H9 (cell line): ENCODE measurements around the gene RABEP1. TPM values are rescaled to one million over a fixed set of nuclear protein-coding genes. Genes with fewer than 3 reads are reported as not detected.

Experiments
- DNase-seq: peaks from one replicate; pipeline ENCODE4 v3.0.0-alpha.2; 2017
- H2AFZ ChIP-seq: one replicate; pipeline ENCODE4 v1.6.1; 2013; ENCODE audit warnings: mild to moderate bottlenecking, low read length, control low read depth, moderate library complexity
- H2AK5ac ChIP-seq: 2 replicates; pipeline ENCODE4 v1.6.1; 2013; ENCODE audit warnings: low read length, control low read depth, mixed read lengths; ENCODE audit not compliant: insufficient read length
- H2BK120ac ChIP-seq: one replicate; pipeline ENCODE4 v1.6.1; 2013; ENCODE audit warnings: low read depth, mild to moderate bottlenecking, low read length, control low read depth, inconsistent platforms; ENCODE audit not compliant: poor library complexity, severe bottlenecking
- H2BK12ac ChIP-seq: 2 replicates; pipeline ENCODE4 v1.6.1; 2013; ENCODE audit warnings: low read length, control low read depth, mixed read lengths, low read depth; ENCODE audit not compliant: insufficient read length
- H2BK15ac ChIP-seq: 2 replicates; pipeline ENCODE4 v1.6.1; 2013; ENCODE audit warnings: low read depth, low read length, control low read depth
- H2BK20ac ChIP-seq: one replicate; pipeline ENCODE4 v1.6.1; 2013; ENCODE audit warnings: low read depth, mild to moderate bottlenecking, low read length, control low read depth, inconsistent platforms; ENCODE audit not compliant: poor library complexity, severe bottlenecking
- H2BK5ac ChIP-seq: 2 replicates; pipeline ENCODE4 v1.6.1; 2013; ENCODE audit warnings: low read length, control low read depth, mixed read lengths; ENCODE audit not compliant: insufficient read length
- H3K14ac ChIP-seq: 2 replicates; pipeline ENCODE4 v1.6.1; 2013; ENCODE audit warnings: low read length, control low read depth; ENCODE audit not compliant: insufficient read depth
- H3K18ac ChIP-seq: 2 replicates; pipeline ENCODE4 v1.6.1; 2013; ENCODE audit warnings: low read depth, mild to moderate bottlenecking, mixed read lengths, low read length, control low read depth; ENCODE audit not compliant: insufficient read length
- H3K23ac ChIP-seq: 2 replicates; pipeline ENCODE4 v1.6.1; 2013; ENCODE audit warnings: low read length, control low read depth, mixed read lengths, low read depth; ENCODE audit not compliant: insufficient read length
- H3K23me2 ChIP-seq: 2 replicates; pipeline ENCODE4 v1.6.1; 2013; ENCODE audit warnings: low read depth, mild to moderate bottlenecking, mixed read lengths, low read length, control low read depth; ENCODE audit not compliant: insufficient read length, poor library complexity, severe bottlenecking
- H3K27ac ChIP-seq: 2 replicates; pipeline ENCODE4 v1.5.1; 2013; ENCODE audit warnings: low read length, control low read depth, mixed read lengths, low read depth; ENCODE audit not compliant: insufficient read length
- H3K27me3 ChIP-seq: 2 replicates; pipeline ENCODE4 v1.6.1; 2013; ENCODE audit warnings: low read length, control low read depth, inconsistent platforms; ENCODE audit not compliant: insufficient read depth
- H3K4ac ChIP-seq: 2 replicates; pipeline ENCODE4 v1.6.1; 2013; ENCODE audit warnings: low read depth, mild to moderate bottlenecking, control low read depth, inconsistent platforms, low read length, moderate library complexity
- H3K4me1 ChIP-seq: 2 replicates; pipeline ENCODE4 v1.6.1; 2013; ENCODE audit warnings: low read length, control low read depth, inconsistent platforms; ENCODE audit not compliant: insufficient read depth
- H3K4me2 ChIP-seq: 2 replicates; pipeline ENCODE4 v1.6.1; 2013; ENCODE audit warnings: low read length, control low read depth, mixed read lengths; ENCODE audit not compliant: insufficient read length, insufficient read depth
- H3K56ac ChIP-seq: 2 replicates; pipeline ENCODE4 v1.6.1; 2013; ENCODE audit warnings: low read depth, mild to moderate bottlenecking, mixed read lengths, low read length, control low read depth; ENCODE audit not compliant: insufficient read length
- H3K79me1 ChIP-seq: 2 replicates; pipeline ENCODE4 v1.6.1; 2013; ENCODE audit warnings: low read depth, mild to moderate bottlenecking, moderate library complexity, low read length, control low read depth, inconsistent platforms; ENCODE audit not compliant: insufficient read depth, poor library complexity, severe bottlenecking
- H3K79me2 ChIP-seq: 2 replicates; pipeline ENCODE4 v1.6.1; 2013; ENCODE audit warnings: low read length, control low read depth, inconsistent platforms; ENCODE audit not compliant: insufficient read depth
- H3K9ac ChIP-seq: 2 replicates; pipeline ENCODE4 v1.6.1; 2013; ENCODE audit warnings: low read length, control low read depth, mixed read lengths; ENCODE audit not compliant: insufficient read length; ENCODE audit errors: extremely low read depth
- H3K9me3 ChIP-seq: one replicate; pipeline ENCODE4 v1.6.1; 2013; ENCODE audit warnings: low read depth, low read length, inconsistent platforms; ENCODE audit not compliant: control insufficient read depth
- H3T11ph ChIP-seq: one replicate; pipeline ENCODE4 v1.6.1; 2013; ENCODE audit warnings: mild to moderate bottlenecking, low read length, control low read depth, inconsistent platforms
- H4K20me1 ChIP-seq: one replicate; pipeline ENCODE4 v1.6.1; 2013; ENCODE audit not compliant: control insufficient read depth, insufficient read length, insufficient read depth
- H4K5ac ChIP-seq: 2 replicates; pipeline ENCODE4 v1.6.1; 2013; ENCODE audit warnings: low read depth, mild to moderate bottlenecking, mixed read lengths, low read length, control low read depth; ENCODE audit not compliant: insufficient read length
- H4K8ac ChIP-seq: replicated peaks from 2 replicates; pipeline ENCODE4 v1.6.1; 2013; ENCODE audit warnings: low read length, control low read depth, mixed read lengths, low read depth; ENCODE audit not compliant: insufficient read length
- H4K91ac ChIP-seq: 2 replicates; pipeline ENCODE4 v1.6.1; 2013; ENCODE audit warnings: low read depth, mild to moderate bottlenecking, moderate library complexity, mixed read lengths, low read length, control low read depth; ENCODE audit not compliant: insufficient read length
- H3K27ac Mint-ChIP-seq, 3 experiments: 2 replicates in 2 of 3; 3 replicates in 1 of 3; pipeline ENCODE4 v1.8.0; 2020 to 2021; ENCODE audit warnings: mixed read lengths in 3 of 3, mild to moderate bottlenecking in 1 of 3, moderate library complexity in 1 of 3
- H3K27me3 Mint-ChIP-seq: 2 replicates; pipeline ENCODE4 v1.8.0; 2021; ENCODE audit warnings: low read depth, mild to moderate bottlenecking, moderate library complexity, mixed read lengths
- H3K36me3 Mint-ChIP-seq, 3 experiments: 2 replicates in 2 of 3; 3 replicates in 1 of 3; pipeline ENCODE4 v1.8.0; 2020 to 2021; ENCODE audit warnings: low read depth in 3 of 3, mixed read lengths in 3 of 3; ENCODE audit not compliant: insufficient read depth in 1 of 3
- H3K4me1 Mint-ChIP-seq, 2 experiments: 2 replicates each; pipeline ENCODE4 v1.8.0; 2020; ENCODE audit warnings: mixed read lengths in 2 of 2
- H3K4me3 Mint-ChIP-seq, 2 experiments: 2 replicates in 1 of 2; 3 replicates in 1 of 2; pipeline ENCODE4 v1.8.0; 2020 to 2021; ENCODE audit warnings: mild to moderate bottlenecking in 2 of 2, mixed read lengths in 2 of 2, moderate library complexity in 1 of 2
- H3K9me3 Mint-ChIP-seq, 2 experiments: 2 replicates in 1 of 2; 3 replicates in 1 of 2; pipeline ENCODE4 v1.8.0; 2020; ENCODE audit warnings: mild to moderate bottlenecking in 2 of 2, mixed read lengths in 2 of 2, moderate library complexity in 1 of 2
- WGBS: extraction: QIAGEN DNeasy Blood & Tissue Kit; methylation state at CpG from one replicate; pipeline ENCODE4 v1.1.7; 2013; ENCODE audit warnings: missing lambda C conversion rate, low lambda C conversion rate, mixed read lengths; ENCODE audit not compliant: insufficient read length; ENCODE audit errors: extremely low coverage; 5-methylcytosine and 5-hydroxymethylcytosine counted together
- total RNA-seq: library from RNA; stranded (reverse); gene quantifications from 2 replicates; pipeline ENCODE4 v1.2.1, GENCODE V29; 2021
- TF ChIP-seq, protein P1 (sequence below): fragments of 200-600 bp; sonication (generic); conservative IDR thresholded peaks from 3 replicates; pipeline ENCODE4 v1.8.0; 2021; ENCODE audit warnings: antibody characterized with exemption, mild to moderate bottlenecking

RABEP1 gene
- total RNA-seq, 1 experiment from 2014 or later = 46.9 TPM

DNA sequence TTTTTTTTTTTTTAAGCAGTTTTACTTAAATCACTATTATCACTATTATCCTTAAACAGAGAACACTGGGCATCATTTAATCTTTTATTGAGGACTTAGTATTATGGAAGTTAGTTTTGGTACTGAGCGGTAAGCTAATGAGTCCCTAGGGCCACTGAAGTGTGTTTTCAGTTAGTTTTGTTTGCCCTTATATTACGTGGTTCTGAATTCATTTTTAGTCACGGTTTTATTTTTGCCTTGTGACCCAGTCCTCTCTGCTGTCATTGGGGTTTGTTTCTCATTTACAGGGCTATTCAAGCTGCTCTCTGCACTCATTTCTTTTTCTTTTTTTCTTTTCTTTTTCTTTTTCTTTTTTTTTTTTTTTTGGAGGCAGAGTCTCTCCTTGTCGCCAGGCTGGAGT is 17.3 kb downstream of the RABEP1 start:
- Histone ChIP-seq H3K14ac (no peak overlapping the region), H2BK5ac (no peak overlapping the region), H3K56ac (no peak overlapping the region), H3K4ac (no peak overlapping the region), H3K9ac (no peak overlapping the region), H3K23me2 (no peaks in the 10 kb centered on the region), H3K79me2 (peaks cover 9% of the 10 kb centered on the region; the same call in 1 of the 2 replicates), H3K27me3 (no peaks in the 10 kb centered on the region), H3T11ph (no peak overlapping the region), H3K18ac (no peak overlapping the region), H4K91ac (no peak overlapping the region), H2BK20ac (no peak overlapping the region), H2AK5ac (no peak overlapping the region), H4K20me1 (no peaks in the 10 kb centered on the region), H3K4me1 (no peaks in the 10 kb centered on the region; the same call in 1 of the 2 replicates), H3K79me1 (peaks cover 6% of the 10 kb centered on the region), H3K27ac (no peak overlapping the region), H3K9me3 (no peaks in the 10 kb centered on the region), H2BK15ac (no peak overlapping the region), H4K5ac (no peak overlapping the region), H4K8ac (no peak overlapping the region), H3K4me2 (no peak overlapping the region), H3K23ac (no peak overlapping the region), H2AFZ (no peak overlapping the region), H2BK12ac (no peak overlapping the region), H2BK120ac (no peak overlapping the region)
- no peak overlapping the region for H3K27ac Mint-ChIP-seq
- no CpG with 5 or more reads among the region's 4 CpGs for WGBS
- H3K36me3 Mint-ChIP-seq = peaks cover 0 to 13% (median 4%) of the 10 kb centered on the region in 3 experiments; a peak in 4 of 7 replicates
- no peak overlapping the region for H3K4me3 Mint-ChIP-seq
- H3K4me1 Mint-ChIP-seq = no peaks in the 10 kb centered on the region; a peak in 1 of 4 replicates
- H3K27me3 Mint-ChIP-seq = no peaks in the 10 kb centered on the region
- no peak for DNase-seq
- H3K9me3 Mint-ChIP-seq = no peaks in the 10 kb centered on the region
- TF ChIP-seq, protein P1, sequence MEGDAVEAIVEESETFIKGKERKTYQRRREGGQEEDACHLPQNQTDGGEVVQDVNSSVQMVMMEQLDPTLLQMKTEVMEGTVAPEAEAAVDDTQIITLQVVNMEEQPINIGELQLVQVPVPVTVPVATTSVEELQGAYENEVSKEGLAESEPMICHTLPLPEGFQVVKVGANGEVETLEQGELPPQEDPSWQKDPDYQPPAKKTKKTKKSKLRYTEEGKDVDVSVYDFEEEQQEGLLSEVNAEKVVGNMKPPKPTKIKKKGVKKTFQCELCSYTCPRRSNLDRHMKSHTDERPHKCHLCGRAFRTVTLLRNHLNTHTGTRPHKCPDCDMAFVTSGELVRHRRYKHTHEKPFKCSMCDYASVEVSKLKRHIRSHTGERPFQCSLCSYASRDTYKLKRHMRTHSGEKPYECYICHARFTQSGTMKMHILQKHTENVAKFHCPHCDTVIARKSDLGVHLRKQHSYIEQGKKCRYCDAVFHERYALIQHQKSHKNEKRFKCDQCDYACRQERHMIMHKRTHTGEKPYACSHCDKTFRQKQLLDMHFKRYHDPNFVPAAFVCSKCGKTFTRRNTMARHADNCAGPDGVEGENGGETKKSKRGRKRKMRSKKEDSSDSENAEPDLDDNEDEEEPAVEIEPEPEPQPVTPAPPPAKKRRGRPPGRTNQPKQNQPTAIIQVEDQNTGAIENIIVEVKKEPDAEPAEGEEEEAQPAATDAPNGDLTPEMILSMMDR = no peak
